HAP-1 (cell line): ENCODE results near the gene DEPDC7.
"Not testable (repeated sequence)": the region's sequence is repeated elsewhere in the genome, so short reads cannot be mapped to it uniquely, and the experiment has no call there.

Experiments
- DNase-seq, 2 experiments: peaks; one replicate each; pipeline ENCODE4 v3.0.0-alpha.2; 2016 to 2020; ENCODE audit warnings: low spot score in 2 of 2
- H3K27me3 ChIP-seq: fragments of 250-450 bp; sonication (Bioruptor Pico); 2 replicates; pipeline ENCODE4 v1.5.1; 2020; ENCODE audit warnings: low read depth, mild to moderate bottlenecking, moderate library complexity
- H3K36me3 ChIP-seq: fragments of 250-450 bp; sonication (Bioruptor Pico); replicated peaks from 2 replicates; pipeline ENCODE4 v1.5.1; 2020; ENCODE audit warnings: mild to moderate bottlenecking
- H3K4me1 ChIP-seq: fragments of 250-450 bp; sonication (Bioruptor Pico); 2 replicates; pipeline ENCODE4 v1.5.1; 2020; ENCODE audit warnings: mild to moderate bottlenecking
- H3K4me3 ChIP-seq: fragments of 250-450 bp; sonication (Bioruptor Pico); 2 replicates; pipeline ENCODE4 v1.5.1; 2020; ENCODE audit warnings: mild to moderate bottlenecking, moderate library complexity
- H3K9me3 ChIP-seq: fragments of 250-450 bp; sonication (Bioruptor Pico); 2 replicates; pipeline ENCODE4 v1.5.1; 2020; ENCODE audit warnings: mild to moderate bottlenecking, moderate library complexity
- in situ Hi-C: fragments of 300-500 bp; cut with MboI; formaldehyde crosslinking; loops from 3 replicates; pipeline ENCODE4 v1.14.3; 2020; ENCODE audit warnings: low sequenced_read_pairs, inconsistent platforms, mixed read lengths

DEPDC7 gene

DNA sequence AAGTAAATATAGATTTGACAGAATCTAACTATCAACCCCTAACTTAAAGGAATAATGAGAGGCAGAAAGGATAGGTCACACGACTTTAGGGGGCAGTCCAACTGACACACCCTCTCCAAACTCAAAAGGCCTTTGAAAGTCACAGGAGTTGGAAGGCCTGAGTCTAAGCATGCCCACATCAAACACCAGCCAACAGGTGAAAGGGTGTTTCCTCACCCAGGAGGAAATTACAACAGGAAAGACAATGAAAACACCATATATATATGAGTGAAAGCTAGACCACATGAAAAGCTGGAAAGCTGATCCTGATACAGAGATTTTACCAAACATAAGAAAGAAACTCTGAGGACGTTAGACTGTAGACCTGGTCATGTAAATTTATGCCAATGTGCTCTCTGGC, 10.5 kb upstream of the DEPDC7 start:
- in situ Hi-C loops: no loop called here
- Histone ChIP-seq H3K27me3 (no peaks in the 10 kb centered on the region), H3K36me3 (no peaks in the 10 kb centered on the region)

GRCh38 chr11:33006010-33006409, 9.7 kb upstream of the DEPDC7 start:
- Histone ChIP-seq H3K4me1 (no peaks in the 10 kb centered on the region; the same call in 1 of the 2 replicates), H3K27me3 (no peaks in the 10 kb centered on the region), H3K36me3 (no peaks in the 10 kb centered on the region), H3K4me3 (no peak overlapping the region), H3K9me3 (no peaks in the 10 kb centered on the region)
- in situ Hi-C loops: no loop called here
- no peak for DNase-seq

More for the DNA sequence above, 10.5 kb upstream of the DEPDC7 start:
- H3K4me3 ChIP-seq: no peak overlapping the region
- no peak for DNase-seq
- H3K4me1 ChIP-seq: no peaks in the 10 kb centered on the region; the same call in 1 of the 2 replicates
- H3K9me3 ChIP-seq: no peaks in the 10 kb centered on the region

DNA sequence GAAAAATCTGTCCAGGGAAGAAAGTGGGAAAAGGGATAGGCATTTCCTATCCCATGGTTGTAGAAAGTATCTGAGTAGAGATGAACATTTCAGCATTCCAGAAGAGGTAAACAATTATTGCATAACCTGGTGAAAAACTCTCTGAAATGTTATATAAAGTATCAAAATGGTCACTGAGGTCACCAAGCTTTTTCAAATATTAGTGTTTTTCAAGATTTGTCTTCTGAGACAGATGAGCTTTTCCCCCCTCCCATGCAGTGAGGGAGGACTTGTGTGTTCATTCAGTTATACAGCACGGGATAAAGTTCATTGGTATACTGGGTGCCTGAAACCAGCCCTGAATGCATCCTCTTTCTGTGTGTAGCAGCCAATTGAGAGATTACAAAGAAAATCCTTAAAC, 1.9 kb upstream of the DEPDC7 start:
- DNase-seq: no peak
- Histone ChIP-seq H3K27me3 (no peaks in the 10 kb centered on the region), H3K4me3 (no peak overlapping the region), H3K4me1 (peaks cover 14% of the 10 kb centered on the region), H3K9me3 (no peaks in the 10 kb centered on the region), H3K36me3 (no peaks in the 10 kb centered on the region)
- in situ Hi-C loops: no loop called here

DNA sequence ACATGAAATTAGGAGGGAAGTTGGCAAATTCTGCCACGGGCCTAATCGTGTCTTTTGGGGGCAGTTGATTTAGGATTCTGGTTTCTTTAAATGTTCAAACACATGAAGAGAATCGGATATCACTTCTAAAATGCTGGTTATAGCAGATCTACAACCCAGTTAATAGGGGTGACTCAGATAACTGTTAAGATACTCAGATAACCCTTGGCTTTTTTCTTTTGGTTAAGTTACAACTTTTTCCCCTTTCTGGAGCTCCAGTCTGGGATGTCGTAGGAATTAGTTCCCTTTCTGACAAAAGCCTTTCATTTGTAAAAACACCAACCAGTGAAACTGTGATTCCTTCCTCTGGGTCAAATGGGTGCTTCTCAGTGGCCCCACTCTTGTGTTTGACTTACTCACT, 976 bp downstream of the DEPDC7 start:
- H3K27me3 ChIP-seq: no peaks in the 10 kb centered on the region
- peak overlapping the region; percentile 45 for H3K4me3 ChIP-seq
- no peaks in the 10 kb centered on the region for H3K36me3 ChIP-seq
- H3K9me3 ChIP-seq: no peaks in the 10 kb centered on the region
- H3K4me1 ChIP-seq: peaks cover 14% of the 10 kb centered on the region
- peak in 1 of 2 experiments; percentile 35 for DNase-seq
- in situ Hi-C loops: no loop called here

DNA sequence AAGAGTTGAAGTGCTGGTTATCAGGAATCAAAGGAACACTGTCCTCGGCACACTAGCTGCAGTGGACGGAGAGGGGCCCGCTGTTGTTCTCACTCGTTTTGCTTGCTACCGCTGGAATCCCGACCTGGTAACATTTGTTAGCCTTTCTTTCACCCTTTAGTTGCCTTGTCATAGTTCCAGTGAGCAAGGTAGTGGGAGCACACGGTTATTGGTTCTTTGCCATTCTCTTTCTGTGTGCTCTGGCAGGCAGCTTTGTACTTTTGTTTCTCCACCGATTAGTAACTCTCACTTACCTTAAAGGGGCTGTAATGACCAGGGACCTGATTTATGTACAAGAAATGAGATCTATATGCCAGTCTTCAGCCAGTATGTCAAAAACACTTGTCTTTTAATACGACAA, 1.8 kb downstream of the DEPDC7 start:
- H3K4me1 ChIP-seq: peaks cover 14% of the 10 kb centered on the region
- in situ Hi-C loops: no loop called here
- no peak overlapping the region for H3K4me3 ChIP-seq

GRCh38 chr11:33017965-33018364, 2.3 kb downstream of the DEPDC7 start:
- no peaks in the 10 kb centered on the region for H3K36me3 ChIP-seq
- H3K9me3 ChIP-seq: no peaks in the 10 kb centered on the region
- H3K4me3 ChIP-seq: no peak overlapping the region
- peaks cover 14% of the 10 kb centered on the region for H3K4me1 ChIP-seq
- H3K27me3 ChIP-seq: no peaks in the 10 kb centered on the region
- DNase-seq: no peak
- in situ Hi-C loops: no loop called here

More for the DNA sequence above, 1.8 kb downstream of the DEPDC7 start:
- Histone ChIP-seq H3K27me3 (no peaks in the 10 kb centered on the region), H3K36me3 (no peaks in the 10 kb centered on the region), H3K9me3 (no peaks in the 10 kb centered on the region)
- DNase-seq: no peak

DNA sequence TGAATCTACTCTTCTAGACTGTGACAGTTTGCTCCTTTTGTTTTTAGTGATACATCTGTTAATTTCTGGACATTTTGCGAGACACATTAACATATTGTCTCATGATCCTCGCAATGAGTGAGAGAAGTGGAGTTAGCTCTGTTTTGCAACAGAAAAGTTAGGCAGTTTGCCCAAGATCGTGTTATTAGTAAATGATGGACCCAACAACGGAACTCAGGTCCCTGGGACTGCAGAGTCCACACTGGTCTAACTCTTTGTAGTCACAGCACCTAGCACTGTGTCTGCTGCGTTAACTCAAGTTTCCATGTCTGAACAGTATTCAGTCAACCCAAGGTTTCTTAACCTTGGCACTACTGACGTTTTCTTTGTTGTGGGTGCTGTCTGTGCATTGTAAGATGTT, 3.2 kb downstream of the DEPDC7 start:
- Histone ChIP-seq H3K9me3 (no peaks in the 10 kb centered on the region), H3K4me3 (no peak overlapping the region), H3K27me3 (no peaks in the 10 kb centered on the region), H3K36me3 (no peaks in the 10 kb centered on the region), H3K4me1 (peaks cover 14% of the 10 kb centered on the region)
- DNase-seq: no peak
- in situ Hi-C loops: no loop called here

DNA sequence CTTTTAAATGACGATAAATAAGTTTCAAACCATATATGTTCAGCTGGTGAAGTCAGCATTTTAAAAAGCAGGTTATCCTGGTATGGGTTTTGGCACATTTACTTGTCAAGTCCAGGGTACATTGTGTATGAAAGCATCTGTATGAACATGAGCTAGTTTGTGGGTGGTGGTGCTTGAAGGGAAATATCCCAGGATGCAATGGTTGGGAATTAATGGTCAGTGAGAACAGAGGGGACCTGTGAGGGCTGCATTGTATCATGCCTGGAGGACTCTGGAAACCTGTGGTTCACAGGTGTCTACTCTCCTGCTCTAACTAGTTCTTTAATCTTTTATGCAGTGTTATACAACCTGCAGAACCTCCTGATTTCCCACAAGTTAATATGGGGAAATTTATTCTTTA, 5.8 kb downstream of the DEPDC7 start:
- in situ Hi-C loops: no loop called here
- DNase-seq: no peak
- H3K9me3 ChIP-seq: no peaks in the 10 kb centered on the region
- H3K4me3 ChIP-seq: no peak overlapping the region
- H3K27me3 ChIP-seq: no peaks in the 10 kb centered on the region
- H3K4me1 ChIP-seq: peaks cover 9% of the 10 kb centered on the region
- H3K36me3 ChIP-seq: no peaks in the 10 kb centered on the region

DNA sequence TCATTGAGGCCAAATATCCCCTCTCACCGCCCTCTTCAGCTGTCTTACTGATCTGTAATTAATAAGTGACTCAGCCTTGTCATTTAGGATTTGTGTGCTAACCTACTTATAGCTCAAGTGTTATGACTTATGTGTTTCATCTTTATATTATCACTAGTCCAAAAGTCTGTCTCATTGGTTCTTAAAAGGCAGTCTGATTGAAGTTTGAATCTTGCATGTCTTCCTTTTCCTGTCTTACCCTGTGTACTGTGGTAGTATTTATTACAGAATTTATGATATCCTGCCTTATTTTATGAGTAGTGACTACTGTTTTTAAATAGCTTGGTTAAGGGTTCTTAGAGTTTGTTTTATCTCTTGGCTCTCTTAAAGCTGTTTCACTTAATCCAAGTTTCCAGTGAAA, 6.3 kb downstream of the DEPDC7 start:
- H3K4me3 ChIP-seq: no peak overlapping the region
- H3K36me3 ChIP-seq: no peaks in the 10 kb centered on the region
- no peaks in the 10 kb centered on the region for H3K27me3 ChIP-seq
- H3K4me1 ChIP-seq: peaks cover 6% of the 10 kb centered on the region
- no peaks in the 10 kb centered on the region for H3K9me3 ChIP-seq
- in situ Hi-C loops: no loop called here
- DNase-seq: no peak

DNA sequence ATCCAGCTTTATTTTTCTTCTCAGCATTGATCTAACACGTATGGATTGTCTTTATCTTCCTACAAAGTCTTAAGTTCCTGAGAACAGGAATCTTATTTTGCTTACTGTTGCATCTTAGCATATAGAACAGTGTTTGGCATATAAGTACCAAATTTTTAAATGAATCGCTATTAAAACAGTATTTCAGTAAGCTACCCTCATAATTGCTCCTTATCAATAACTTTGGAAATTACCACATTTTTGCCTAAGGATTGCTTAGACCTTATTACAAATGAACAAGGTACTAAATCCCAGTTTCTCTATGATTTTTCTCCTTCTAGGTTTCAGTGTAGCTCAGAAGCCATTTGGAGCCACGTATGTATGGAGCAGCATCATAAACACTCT, 9.7 kb downstream of the DEPDC7 start:
- Histone ChIP-seq H3K4me1 (peaks cover 13% of the 10 kb centered on the region), H3K27me3 (no peaks in the 10 kb centered on the region), H3K36me3 (no peaks in the 10 kb centered on the region), H3K9me3 (no peaks in the 10 kb centered on the region), H3K4me3 (no peak overlapping the region)
- in situ Hi-C loops: no loop called here
- no peak for DNase-seq

DNA sequence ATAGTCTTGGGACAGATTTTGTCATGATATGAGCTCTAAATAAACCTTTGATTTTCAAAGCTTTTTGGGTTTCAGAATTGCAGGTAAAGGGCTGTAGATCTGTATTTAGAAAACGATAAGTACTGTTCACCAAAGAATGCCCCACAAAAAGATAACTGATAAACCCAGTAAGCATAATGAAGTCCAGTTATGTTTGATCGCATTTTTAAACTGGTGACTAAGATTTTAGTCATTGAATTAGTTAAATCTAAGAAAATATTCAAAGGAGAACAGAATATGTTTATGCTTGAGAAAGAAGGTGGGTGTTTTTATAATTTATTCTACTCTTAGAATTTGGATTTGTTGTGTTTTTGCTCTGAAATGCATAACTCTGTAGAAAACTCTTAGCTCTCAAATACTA, 11.6 kb downstream of the DEPDC7 start:
- in situ Hi-C loops: no loop called here
- no peaks in the 10 kb centered on the region for H3K9me3 ChIP-seq

GRCh38 chr11:33027846-33028536, 12.3 kb downstream of the DEPDC7 start:
- Histone ChIP-seq H3K4me3 (no peak overlapping the region), H3K9me3 (no peaks in the 10 kb centered on the region), H3K4me1 (peaks cover 13% of the 10 kb centered on the region), H3K36me3 (no peaks in the 10 kb centered on the region; the same call in 1 of the 2 replicates), H3K27me3 (no peaks in the 10 kb centered on the region)
- in situ Hi-C loops: no loop called here
- peak in 1 of 2 experiments; percentile 82 for DNase-seq

More for the DNA sequence above, 11.6 kb downstream of the DEPDC7 start:
- no peak for DNase-seq
- no peaks in the 10 kb centered on the region for H3K36me3 ChIP-seq
- H3K4me1 ChIP-seq: peaks cover 13% of the 10 kb centered on the region
- no peaks in the 10 kb centered on the region for H3K27me3 ChIP-seq
- H3K4me3 ChIP-seq: no peak overlapping the region

- Histone ChIP-seq H3K36me3 (no peaks in the 10 kb centered on the region; the same call in 1 of the 2 replicates), H3K9me3 (no peaks in the 10 kb centered on the region), H3K4me1 (peaks cover 13% of the 10 kb centered on the region), H3K27me3 (no peaks in the 10 kb centered on the region), H3K4me3 (no peak overlapping the region)
- in situ Hi-C loops: no loop called here
- no peak for DNase-seq
Measured at GRCh38 chr11:33028537-33028914, 12.8 kb downstream of the DEPDC7 start.

- H3K9me3 ChIP-seq, H3K36me3 ChIP-seq, DNase-seq, in situ Hi-C loops, H3K27me3 ChIP-seq, H3K4me3 ChIP-seq: not testable (repeated sequence)
- H3K4me1 ChIP-seq: peaks cover 13% of the 10 kb centered on the region
Measured at GRCh38 chr11:33029218-33029617, 13.5 kb downstream of the DEPDC7 start.

DNA sequence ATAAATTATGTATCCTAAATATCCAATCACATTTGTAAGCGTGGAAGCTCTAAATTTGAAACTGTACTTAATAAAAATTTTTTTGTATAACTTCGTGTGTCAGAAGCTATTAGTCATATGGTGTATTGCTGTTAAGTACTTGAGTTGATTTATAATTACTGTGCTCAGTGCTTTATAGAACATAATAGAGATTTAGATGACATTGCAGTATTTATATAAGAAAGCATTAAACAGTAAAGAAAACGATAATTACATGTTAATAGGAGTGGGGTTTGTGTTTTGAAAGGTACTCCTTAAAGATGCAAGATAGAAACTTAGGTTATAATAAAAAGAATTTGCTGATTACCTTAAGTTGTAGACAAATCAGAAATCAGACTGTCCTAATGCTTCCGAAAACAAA, 17.8 kb downstream of the DEPDC7 start:
- H3K36me3 ChIP-seq: no peaks in the 10 kb centered on the region; the same call in 1 of the 2 replicates
- H3K4me1 ChIP-seq: peaks cover 5% of the 10 kb centered on the region
- DNase-seq: no peak
- in situ Hi-C loops: no loop called here
- no peaks in the 10 kb centered on the region for H3K9me3 ChIP-seq
- no peaks in the 10 kb centered on the region for H3K27me3 ChIP-seq
- no peak overlapping the region for H3K4me3 ChIP-seq
